ENCODE data around the gene TMEM132A.
"Not testable (repeated sequence)": the region's sequence is repeated elsewhere in the genome, so short reads cannot be mapped to it uniquely, and the experiment has no call there.

Gene TMEM132A

GRCh38 chr11:60905551-60906113 is 18.6 kb upstream of the TMEM132A start:
- no peak for DNase-seq

GRCh38 chr11:60906132-60906972 is 17.9 kb upstream of the TMEM132A start, which contains the start of gene PRPF19:
TSS of gene PRPF19 (minus strand) at chr11:60906585. CDS start at chr11:60906382, 203 bp downstream.
- peak; percentile 99 for DNase-seq

GRCh38 chr11:60908803-60909202 is 15.5 kb upstream of the TMEM132A start:
- no peak for DNase-seq

GRCh38 chr11:60909680-60910280 is 14.5 kb upstream of the TMEM132A start:
- not testable (repeated sequence) for DNase-seq

GRCh38 chr11:60910281-60910687 is 14.0 kb upstream of the TMEM132A start:
- no peak for DNase-seq

- no peak for DNase-seq
Measured at GRCh38 chr11:60910711-60911380, 13.4 kb upstream of the TMEM132A start.

GRCh38 chr11:60912223-60912850 is 11.9 kb upstream of the TMEM132A start:
- DNase-seq, result no peak

GRCh38 chr11:60912851-60913528 is 11.3 kb upstream of the TMEM132A start:
- DNase-seq, result no peak

- DNase-seq, result peak; percentile 100
Measured at GRCh38 chr11:60913793-60914632, 10.2 kb upstream of the TMEM132A start, which contains the start of gene TMEM109. TSS of gene TMEM109 (plus strand) at chr11:60914158. CDS start at chr11:60919694, 5,536 bp downstream.

- peak; percentile 80 for DNase-seq
Measured at GRCh38 chr11:60914633-60915247, 9.5 kb upstream of the TMEM132A start.

GRCh38 chr11:60915248-60915914 is 8.9 kb upstream of the TMEM132A start:
- peak; percentile 80 for DNase-seq

GRCh38 chr11:60916669-60917206 is 7.5 kb upstream of the TMEM132A start:
- no peak for DNase-seq

- no peak for DNase-seq
Measured at GRCh38 chr11:60917267-60917666, 7.0 kb upstream of the TMEM132A start.

- DNase-seq, result no peak
Measured at GRCh38 chr11:60918251-60918938, 5.9 kb upstream of the TMEM132A start.

GRCh38 chr11:60918939-60919265 is 5.4 kb upstream of the TMEM132A start:
- DNase-seq, result no peak

GRCh38 chr11:60919320-60919719 is 4.9 kb upstream of the TMEM132A start:
- DNase-seq, result no peak

- DNase-seq, result no peak
Measured at GRCh38 chr11:60919956-60920355, 4.3 kb upstream of the TMEM132A start.

GRCh38 chr11:60921259-60921658 is 3.0 kb upstream of the TMEM132A start:
- DNase-seq, result no peak

GRCh38 chr11:60921777-60922335 is 2.4 kb upstream of the TMEM132A start:
- DNase-seq, result no peak

Measured in KG1 (cell line).